ENCODE data around the gene PHC1.

The PHC1 gene

DNA sequence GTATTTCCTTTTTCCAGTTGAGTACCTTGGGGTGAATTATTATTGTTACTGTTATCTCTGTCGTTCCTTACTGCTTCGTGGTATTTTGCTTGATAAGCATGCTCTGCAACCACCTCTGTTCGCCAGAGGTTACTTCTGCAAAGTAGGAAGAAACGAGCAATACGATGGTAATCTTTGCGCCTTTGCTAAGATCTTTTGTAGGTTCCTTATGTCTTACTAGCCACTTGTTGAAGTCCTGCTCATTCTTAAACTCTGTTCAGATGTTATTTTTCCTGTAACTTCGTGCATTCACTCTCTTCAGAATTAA is 35.9 kb downstream of the PHC1 start:
- no peak for DNase-seq (ENCODE audit: low spot score)

DNA sequence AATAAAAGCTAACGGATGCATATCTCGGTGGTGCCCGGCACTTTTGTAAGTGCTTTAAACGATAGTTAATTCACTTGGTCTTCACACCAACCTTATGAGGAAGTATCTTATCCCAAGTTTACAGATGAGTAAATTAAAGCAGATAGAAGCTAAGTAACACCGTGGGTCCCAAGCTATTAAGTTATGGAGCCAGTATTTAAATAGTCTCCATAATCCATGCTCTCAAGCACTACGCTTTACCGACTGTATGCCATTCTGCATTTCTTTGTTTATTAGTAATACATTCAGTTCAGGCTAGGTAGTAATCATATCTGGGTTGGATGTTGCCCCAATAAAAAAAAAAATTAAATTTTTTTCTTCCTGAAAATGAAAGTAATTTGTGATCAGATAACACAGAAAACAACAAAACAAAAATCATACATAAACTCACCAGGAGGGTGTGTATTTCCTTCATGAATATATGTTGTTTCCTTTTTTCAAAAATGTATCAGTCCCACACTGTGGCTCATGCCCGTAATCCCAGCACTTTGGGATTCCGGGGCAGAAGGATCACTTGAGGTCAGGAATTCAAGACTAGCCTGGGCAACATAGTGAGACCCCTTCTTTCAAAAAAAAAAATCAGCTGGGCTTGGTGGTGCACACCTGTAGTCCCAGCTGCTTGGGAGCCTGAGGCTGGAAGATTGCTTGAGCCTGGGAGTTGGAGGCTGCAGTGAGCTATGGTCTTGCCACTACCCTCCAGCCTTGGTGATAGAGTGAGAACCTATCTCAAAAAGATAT is 36.6 kb downstream of the PHC1 start:
- no peak for DNase-seq (ENCODE audit: low spot score)

DNA sequence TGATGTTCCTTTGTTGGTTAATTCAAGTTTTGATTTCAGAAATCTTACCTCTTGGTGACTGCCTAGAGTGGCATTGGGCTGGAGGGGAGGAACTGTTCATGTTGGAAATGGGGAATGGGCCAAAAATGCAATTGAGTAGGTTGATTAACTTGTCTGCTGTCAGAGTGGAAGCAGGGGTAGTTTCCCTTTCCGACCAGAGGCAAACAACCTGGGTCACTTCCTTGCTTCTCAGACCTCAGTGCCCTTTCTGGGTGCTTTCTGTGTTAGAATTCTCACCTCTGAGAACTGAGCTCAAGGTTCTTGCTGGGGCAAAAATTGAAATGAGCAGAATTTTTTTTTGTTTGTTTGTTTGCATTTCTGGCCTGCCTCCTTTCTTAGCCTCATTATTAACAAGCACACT is 37.4 kb downstream of the PHC1 start:
- DNase-seq (ENCODE audit: low spot score): no peak

DNA sequence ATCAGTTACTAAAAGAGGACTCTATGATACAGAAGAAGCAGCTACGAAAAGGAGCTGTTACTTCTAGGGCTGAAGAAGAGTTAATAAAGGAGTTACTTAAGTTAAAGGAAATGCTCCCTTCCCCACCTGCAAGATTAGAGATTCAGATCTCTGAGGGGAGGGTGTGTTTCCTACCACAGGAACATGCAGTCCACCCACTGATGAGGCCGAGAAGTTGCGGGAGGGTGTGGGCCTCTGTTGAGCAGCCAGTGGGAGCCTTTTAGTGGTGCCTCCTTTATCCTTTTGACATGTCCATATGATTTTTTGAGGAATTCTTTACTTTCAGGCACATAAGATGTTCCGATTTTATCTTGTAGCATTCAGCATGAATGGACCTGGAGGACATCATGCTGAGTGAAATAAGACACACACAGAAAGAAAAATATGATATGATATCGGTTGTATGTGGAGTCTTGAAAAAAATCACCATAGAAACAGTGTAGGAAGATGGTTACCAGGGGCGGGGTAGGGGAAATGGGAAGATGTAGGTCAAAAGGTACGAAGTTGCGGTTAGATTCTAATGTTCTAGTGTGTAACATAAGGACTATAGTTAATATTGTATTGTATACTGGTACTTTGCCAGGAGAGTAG is 39.6 kb downstream of the PHC1 start:
- DNase-seq (ENCODE audit: low spot score): no peak

DNA sequence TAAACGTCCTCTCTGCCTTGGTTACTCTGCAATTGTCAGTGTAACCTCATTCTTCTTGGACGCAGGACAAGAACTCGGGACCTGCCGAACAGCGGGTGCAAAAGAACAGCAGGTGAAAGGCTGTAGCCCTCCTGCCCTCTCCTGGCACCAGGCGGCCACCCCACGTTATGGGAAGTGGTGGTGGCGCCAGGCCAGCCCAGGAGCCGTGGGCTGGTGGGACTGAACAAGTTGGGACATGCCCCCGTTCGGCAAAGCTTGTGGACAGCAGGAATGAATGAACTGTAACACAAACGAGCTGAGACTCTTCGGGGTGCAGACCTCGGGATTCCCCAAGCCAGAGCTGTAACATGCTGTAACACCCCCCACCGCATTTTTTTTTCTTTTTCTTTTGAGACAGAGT is 41.8 kb downstream of the PHC1 start:
- DNase-seq (ENCODE audit: low spot score): no peak

DNA sequence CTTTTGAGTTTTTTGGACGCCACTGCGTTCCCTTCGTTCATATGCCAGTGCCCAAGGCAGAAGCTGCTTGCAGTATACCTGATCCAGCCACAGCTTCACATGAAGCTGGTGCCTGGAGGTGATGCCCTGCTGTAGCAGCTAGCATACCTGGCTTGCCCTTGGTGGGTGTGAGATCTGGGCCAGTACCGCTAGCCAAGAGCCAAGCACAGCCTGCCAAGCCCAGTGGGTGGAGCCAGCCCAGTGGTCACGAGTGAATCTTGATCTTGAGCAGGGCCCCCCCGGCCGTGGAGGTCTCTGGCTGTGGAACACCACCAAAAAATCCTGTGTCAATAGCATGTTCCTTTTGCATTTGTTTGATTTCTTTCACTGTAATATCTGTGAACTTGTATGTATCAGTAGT is 42.5 kb downstream of the PHC1 start:
- no peak for DNase-seq (ENCODE audit: low spot score)

DNA sequence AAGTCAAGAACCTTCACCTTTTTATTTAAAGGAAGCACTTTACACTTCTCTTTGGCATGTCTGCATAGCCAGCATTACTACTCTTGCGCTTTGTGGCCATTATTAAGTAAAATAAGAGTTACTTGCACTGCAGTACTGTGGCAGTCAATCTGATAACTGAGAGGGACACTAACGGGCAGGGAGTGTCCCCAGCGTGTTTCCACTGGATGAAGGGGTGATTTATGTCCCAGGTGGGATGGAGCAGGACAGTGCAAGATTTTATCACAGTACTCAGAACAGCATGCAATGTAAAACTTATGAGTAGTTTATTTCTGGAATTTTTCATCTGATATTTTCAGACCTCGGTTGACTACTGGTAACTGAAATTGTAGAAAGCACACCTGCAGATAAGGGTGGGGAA is 43.3 kb downstream of the PHC1 start:
- no peak for DNase-seq (ENCODE audit: low spot score)

DNA sequence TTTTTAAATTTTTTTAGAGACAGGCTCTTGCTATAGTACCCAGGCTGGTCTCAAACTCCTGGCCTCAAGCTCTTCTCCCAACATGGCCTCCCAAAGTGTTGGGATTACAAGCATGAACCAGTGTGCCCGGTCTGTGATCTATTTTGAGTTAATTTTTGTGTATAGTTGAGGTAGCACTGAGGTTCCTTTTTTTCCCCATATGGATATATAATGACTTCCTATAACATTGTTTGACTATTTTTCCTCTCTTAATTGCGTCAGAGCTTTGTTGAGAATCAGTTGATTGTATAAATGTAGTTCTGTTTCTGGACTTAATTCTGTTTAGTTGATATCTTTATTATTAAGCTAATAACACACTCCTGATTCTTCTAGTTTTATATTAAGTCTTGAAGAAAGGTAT is 43.8 kb downstream of the PHC1 start:
- DNase-seq (ENCODE audit: low spot score): no peak

DNA sequence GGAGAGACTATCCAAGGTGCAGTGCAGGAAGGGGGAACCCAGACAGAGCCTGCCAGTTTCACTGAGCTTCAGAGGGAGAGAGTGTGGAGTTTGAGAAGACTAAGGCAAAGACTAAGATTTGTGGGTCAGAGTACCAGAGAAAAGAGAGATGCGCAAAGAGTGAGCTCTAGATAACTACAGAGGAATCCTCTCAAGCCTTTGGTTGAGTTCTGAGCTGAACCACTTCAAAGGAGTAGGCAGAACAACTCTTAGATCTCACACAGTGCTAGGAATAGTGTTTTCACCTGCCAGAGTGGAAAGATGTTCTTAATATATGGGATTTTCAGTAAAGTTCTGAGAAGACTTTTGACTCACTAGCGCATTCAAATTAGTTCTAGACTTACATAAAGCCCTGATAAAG is 45.9 kb downstream of the PHC1 start:
- no peak for DNase-seq (ENCODE audit: low spot score)

DNA sequence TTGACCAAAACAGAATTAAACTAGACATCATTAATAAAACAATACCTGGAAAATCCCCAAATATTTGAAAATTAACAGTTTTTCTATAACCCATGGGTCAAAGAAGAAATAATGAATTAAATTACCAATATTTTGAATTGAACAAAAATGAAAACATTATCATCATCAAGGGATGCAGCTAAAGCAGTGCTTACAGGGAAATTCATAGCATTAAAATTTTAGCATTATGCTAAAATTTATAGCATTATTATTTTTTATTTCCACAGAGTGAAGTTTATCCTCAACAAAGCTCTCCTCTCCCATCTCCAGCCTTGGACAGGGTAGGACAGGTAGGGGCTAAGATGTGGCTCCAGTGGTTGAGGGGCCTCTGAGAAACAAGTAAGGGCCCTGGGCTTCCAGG is 54.5 kb downstream of the PHC1 start:
- DNase-seq (ENCODE audit: low spot score): no peak

DNA sequence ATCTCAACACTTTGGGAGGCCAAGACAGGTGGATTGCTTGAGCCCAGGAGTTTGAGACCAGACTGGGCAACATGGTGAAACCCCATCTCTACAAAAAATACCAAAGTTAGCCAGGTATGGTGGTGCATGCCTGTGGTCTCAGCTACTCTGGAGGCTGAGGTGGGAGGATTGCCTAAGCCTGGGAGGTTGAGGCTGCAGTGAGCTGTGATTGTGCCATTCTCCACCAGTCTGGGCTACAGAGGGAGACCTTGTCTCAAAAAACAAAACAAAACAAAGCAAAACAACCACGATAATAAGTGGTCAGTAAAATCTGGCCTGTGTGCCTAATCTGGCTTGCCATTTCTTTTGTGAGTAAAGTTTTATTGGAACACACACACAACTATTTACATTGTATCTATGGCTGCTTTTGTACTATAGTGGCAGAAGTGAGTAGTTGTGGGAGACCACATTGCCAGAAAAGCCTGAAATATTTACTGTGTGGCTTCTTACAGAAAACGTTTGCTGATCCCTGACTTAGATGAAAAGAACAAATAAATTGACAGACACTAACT is 55.6 kb downstream of the PHC1 start:
- DNase-seq (ENCODE audit: low spot score): no peak

DNA sequence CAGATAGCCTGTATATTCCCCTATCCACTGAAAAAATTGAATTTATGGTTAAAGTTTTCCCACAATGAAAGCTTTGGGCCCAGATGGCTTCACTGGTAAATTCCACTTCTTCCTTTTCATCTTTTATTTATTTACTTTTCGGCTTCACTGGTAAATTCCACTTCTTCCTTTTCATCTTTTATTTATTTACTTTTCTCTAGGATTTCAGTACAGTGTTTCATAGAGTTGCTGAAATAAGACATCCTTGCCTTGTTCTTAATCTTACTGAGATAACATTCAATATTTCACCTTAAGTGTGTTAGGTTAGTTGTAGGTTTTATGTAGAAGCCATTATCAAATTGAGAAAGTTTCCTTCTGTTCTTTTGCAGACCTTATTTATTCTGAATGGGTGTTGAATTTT is 56.1 kb downstream of the PHC1 start:
- no peak for DNase-seq (ENCODE audit: low spot score)

DNA sequence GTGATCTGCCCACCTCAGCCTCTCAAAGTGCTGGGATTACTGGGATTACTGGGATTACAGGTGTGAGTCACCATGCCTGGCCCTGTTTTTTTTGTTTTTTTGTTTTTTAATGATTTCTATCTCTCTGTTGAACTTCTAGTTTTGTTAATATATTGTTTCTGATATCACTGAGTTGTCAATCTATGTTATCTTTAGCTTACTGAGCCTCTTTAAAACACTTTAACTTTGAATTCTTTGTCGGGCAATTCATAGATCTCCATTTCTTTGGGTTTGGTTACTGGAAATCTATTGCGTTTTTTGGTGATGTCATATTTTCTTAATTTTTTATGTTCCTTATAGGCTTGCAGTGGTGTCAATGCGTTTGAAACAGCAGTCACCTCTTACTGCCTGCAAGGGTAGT is 65.8 kb downstream of the PHC1 start:
- no peak for DNase-seq (ENCODE audit: low spot score)

DNA sequence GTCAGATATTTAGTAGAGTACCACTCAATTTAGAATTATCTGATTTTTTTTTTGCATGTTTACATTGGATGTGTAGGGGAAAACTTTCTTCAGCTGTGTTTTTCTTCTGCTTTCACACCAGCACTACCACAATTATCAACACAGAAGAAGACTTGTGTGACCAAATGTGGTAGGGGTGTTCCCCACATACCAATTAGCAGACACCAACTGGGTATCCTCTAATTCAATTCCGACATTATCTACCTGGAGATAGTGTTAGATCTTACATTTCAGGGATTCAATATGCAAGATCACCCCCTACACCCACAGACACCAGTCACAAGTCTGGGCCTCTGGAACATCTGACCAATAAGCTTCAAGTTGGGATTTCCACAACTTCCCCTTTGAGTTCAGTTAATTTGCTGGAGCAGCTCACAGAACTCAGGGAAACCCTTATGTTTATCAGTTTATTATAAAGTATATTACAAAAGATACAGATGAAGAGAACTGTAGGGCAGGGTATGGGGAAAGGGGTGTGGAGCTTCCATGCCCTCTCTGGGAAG is 71.0 kb downstream of the PHC1 start:
- DNase-seq (ENCODE audit: low spot score): no peak

DNA sequence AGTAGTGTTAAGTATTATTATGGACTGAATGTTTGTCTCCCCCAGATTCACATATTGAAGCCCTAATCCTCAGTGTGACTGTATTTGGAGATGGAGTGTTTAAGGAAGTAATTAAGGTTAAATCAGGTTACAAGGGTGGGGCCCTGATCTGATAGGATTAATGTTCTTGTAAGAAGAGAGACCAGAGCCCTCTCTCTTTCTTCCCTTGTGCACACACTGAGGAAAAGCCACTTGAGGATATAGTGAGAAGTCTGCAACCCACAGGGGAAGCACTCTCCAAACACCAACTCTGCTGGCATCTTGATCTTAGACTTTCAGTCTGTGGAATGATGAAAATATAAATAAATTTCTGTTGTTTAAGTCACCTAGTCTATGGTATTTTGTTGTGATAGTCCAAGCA is 72.9 kb downstream of the PHC1 start:
- DNase-seq (ENCODE audit: low spot score): no peak

DNA sequence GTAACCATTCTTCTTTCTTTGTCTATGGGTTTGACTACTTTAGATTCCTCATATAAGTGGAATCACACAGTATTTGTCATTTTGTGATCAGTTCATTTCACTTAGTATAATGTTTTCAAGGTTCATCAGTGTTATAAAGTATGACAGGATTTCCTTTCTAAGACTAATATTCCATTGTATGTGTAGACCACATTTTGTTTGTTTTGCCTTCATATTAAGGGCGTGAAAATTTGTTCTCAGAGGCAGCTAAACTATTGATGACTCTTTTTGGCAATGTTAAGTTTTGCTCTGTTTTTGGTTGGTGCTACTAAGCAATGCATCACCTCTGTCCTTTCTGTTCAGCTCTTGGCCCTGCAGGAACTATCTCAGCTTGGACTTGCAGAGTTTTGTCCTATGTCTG is 73.4 kb downstream of the PHC1 start:
- no peak for DNase-seq (ENCODE audit: low spot score)

DNA sequence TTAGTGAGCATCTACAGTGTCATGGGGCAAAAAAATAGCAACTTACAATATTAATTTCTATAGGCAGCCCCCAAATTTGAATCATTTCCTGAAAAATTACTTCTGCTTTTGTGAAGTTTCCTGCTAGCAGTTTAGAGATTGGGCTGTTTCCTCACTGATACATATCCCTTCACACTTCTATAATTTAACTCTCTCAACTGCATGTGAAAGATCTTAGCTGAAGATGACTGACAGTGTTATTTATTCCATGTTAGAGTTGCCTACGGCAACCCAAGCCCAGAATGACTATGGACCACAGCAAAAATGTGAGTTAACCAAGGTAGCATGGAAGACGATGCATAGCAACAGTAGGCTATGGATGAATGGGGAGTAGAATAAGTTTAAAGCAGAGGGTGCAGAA is 75.1 kb downstream of the PHC1 start, which contains the start of gene KLRG1:
Gene KLRG1 (plus strand): TSS at position 134 of the 400 bp plus-strand sequence. CDS start 90 bp downstream, at position 224.
- no peak for DNase-seq (ENCODE audit: low spot score)
